Measurements from ENCODE around the gene CNDP2. TPM values are rescaled to one million over a fixed set of nuclear protein-coding genes. Genes with fewer than 3 reads are reported as not detected.

The CNDP2 gene
- total and polyA plus RNA-seq, 2 of the 13 experiments (the other 11 are each of a cell fraction or from before 2014, with no cell fraction given) = 64.7 to 80.8 TPM

DNA sequence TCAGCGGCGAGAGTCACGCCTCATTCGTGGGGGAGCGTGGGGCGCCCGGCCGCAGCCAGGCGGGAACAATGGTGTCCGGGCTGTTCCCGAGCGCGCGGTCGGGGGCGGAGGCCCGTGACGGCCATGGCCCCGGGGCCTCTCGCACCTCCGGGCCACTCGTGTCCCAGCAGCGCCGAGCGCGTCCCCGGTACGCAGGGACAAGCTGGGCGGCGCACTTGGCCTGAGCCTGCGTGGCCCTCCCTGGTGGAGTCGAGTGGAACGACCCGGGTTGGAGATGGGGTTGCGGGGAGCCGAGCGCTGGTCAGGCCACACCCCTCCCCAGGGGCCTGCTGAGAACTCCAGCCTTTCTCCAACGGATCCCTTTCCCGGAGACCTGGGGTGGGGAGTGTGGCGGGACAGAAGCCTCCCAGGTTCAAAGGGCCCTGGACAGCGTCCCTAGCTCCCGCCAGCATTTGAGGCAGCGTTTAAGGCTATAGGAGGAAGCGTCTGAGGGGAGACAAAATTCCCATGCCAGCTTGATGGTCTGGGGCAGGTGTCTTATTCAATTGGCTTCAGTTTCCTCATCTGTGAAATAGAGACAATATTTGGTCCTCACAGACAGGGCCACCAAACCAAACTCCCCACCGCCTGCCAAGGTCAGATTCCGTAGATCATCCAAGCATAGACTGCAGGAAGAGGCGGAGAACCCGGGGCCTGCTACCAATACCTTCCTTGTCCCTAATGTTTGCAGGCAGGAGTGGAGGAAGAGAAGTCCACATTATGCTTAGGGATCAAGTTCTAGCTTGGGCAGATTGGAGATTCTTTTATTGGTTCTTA, 553 bp downstream of the CNDP2 start (continued):
- TF ChIP-seq, protein P1, sequence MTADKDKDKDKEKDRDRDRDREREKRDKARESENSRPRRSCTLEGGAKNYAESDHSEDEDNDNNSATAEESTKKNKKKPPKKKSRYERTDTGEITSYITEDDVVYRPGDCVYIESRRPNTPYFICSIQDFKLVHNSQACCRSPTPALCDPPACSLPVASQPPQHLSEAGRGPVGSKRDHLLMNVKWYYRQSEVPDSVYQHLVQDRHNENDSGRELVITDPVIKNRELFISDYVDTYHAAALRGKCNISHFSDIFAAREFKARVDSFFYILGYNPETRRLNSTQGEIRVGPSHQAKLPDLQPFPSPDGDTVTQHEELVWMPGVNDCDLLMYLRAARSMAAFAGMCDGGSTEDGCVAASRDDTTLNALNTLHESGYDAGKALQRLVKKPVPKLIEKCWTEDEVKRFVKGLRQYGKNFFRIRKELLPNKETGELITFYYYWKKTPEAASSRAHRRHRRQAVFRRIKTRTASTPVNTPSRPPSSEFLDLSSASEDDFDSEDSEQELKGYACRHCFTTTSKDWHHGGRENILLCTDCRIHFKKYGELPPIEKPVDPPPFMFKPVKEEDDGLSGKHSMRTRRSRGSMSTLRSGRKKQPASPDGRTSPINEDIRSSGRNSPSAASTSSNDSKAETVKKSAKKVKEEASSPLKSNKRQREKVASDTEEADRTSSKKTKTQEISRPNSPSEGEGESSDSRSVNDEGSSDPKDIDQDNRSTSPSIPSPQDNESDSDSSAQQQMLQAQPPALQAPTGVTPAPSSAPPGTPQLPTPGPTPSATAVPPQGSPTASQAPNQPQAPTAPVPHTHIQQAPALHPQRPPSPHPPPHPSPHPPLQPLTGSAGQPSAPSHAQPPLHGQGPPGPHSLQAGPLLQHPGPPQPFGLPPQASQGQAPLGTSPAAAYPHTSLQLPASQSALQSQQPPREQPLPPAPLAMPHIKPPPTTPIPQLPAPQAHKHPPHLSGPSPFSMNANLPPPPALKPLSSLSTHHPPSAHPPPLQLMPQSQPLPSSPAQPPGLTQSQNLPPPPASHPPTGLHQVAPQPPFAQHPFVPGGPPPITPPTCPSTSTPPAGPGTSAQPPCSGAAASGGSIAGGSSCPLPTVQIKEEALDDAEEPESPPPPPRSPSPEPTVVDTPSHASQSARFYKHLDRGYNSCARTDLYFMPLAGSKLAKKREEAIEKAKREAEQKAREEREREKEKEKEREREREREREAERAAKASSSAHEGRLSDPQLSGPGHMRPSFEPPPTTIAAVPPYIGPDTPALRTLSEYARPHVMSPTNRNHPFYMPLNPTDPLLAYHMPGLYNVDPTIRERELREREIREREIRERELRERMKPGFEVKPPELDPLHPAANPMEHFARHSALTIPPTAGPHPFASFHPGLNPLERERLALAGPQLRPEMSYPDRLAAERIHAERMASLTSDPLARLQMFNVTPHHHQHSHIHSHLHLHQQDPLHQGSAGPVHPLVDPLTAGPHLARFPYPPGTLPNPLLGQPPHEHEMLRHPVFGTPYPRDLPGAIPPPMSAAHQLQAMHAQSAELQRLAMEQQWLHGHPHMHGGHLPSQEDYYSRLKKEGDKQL (CRISPR knock-in tag; IDR thresholded peaks at IDR 0.05; ENCODE audit: low read depth) = no peak
- TF ChIP-seq, protein P2, sequence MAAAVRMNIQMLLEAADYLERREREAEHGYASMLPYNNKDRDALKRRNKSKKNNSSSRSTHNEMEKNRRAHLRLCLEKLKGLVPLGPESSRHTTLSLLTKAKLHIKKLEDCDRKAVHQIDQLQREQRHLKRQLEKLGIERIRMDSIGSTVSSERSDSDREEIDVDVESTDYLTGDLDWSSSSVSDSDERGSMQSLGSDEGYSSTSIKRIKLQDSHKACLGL (CRISPR knock-in tag; IDR thresholded peaks at IDR 0.05) = 0 out of 2 replicates have a peak, but pooled peaks have one; percentile 53
- TF ChIP-seq MTF2 (CRISPR knock-in tag; IDR thresholded peaks at IDR 0.05; ENCODE audit: borderline replicate concordance) (no peak), ZFP36L2 (CRISPR knock-in tag; IDR thresholded peaks at IDR 0.05) (no peak), SRSF4 (IDR thresholded peaks at IDR 0.05; ENCODE audit: low read depth, low read length, poor library complexity, severe bottlenecking) (no peak), ZNF687 (CRISPR knock-in tag; IDR thresholded peaks at IDR 0.05) (peak; percentile 74), HMG20A (CRISPR knock-in tag; IDR thresholded peaks at IDR 0.05; ENCODE audit: borderline replicate concordance) (no peak), ZNF12 (CRISPR knock-in tag; IDR thresholded peaks at IDR 0.05) (0 out of 2 replicates have a peak, but pooled peaks have one; percentile 33), ZNF563 (CRISPR knock-in tag; IDR thresholded peaks at IDR 0.05) (peak; percentile 87), SNAPC2 (CRISPR knock-in tag; IDR thresholded peaks at IDR 0.05) (no peak), ZBTB7A (CRISPR knock-in tag; IDR thresholded peaks at IDR 0.05) (no peak), SMAD1 (CRISPR knock-in tag; IDR thresholded peaks at IDR 0.05; ENCODE audit: borderline replicate concordance, low read depth) (no peak), RELA (CRISPR knock-in tag; IDR thresholded peaks at IDR 0.05) (0 out of 2 replicates have a peak, but pooled peaks have one; percentile 46), NFE2 (CRISPR knock-in tag; IDR thresholded peaks at IDR 0.05) (no peak)
- TF ChIP-seq, protein P3, sequence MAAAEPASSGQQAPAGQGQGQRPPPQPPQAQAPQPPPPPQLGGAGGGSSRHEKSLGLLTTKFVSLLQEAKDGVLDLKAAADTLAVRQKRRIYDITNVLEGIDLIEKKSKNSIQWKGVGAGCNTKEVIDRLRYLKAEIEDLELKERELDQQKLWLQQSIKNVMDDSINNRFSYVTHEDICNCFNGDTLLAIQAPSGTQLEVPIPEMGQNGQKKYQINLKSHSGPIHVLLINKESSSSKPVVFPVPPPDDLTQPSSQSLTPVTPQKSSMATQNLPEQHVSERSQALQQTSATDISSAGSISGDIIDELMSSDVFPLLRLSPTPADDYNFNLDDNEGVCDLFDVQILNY (CRISPR knock-in tag; conservative IDR thresholded peaks at IDR 0.05) = no peak
- TF ChIP-seq, protein P4, sequence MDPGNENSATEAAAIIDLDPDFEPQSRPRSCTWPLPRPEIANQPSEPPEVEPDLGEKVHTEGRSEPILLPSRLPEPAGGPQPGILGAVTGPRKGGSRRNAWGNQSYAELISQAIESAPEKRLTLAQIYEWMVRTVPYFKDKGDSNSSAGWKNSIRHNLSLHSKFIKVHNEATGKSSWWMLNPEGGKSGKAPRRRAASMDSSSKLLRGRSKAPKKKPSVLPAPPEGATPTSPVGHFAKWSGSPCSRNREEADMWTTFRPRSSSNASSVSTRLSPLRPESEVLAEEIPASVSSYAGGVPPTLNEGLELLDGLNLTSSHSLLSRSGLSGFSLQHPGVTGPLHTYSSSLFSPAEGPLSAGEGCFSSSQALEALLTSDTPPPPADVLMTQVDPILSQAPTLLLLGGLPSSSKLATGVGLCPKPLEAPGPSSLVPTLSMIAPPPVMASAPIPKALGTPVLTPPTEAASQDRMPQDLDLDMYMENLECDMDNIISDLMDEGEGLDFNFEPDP (CRISPR knock-in tag; conservative IDR thresholded peaks at IDR 0.05) = no peak

Data from HepG2 (cell line).